NCI-H2081 (cell line): ENCODE measurements around the gene TAS1R2.

Experiments
- DNase-seq, 2 experiments: peaks; one replicate each; lab custom pipeline; 2025; lab: John Stamatoyannopoulos, UW

Gene TAS1R2

DNA sequence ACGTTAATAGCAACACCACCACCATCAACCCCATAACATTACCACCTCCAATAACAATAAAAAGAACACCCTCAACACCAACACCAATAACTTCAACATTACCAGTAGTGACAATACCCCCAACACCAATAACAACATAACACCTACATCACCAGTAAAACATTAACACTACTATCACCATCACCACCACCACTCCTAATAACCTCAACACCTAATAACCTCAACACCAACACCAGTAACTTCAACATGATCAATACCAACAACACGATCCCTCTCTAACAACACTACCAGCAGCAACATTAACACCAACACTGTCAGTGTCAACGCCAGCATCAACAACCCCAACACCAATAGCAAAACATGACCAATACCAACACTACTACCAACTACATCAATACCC lies 57.2 kb downstream of the TAS1R2 start:
- DNase-seq, result no peak

DNA sequence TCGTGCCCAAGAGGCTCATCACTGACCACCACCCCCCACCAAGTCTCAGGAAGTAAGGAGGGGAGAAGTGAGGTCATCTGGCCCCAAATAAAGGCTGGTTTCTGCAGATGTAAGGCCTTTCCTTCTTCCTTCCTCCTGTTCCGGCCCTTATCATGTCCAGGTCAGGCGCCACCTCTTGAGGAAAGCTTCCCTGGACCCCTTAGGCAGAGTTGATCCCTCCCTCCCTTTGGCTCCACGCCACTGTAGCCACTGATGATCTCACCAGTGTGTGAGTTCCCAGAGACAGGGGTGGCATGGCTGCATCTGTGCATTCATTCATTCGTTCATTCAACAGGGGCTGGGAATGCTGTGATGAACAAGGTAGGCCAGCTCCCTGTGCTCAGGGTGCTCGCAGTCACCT lies 59.2 kb downstream of the TAS1R2 start:
- no peak for DNase-seq

DNA sequence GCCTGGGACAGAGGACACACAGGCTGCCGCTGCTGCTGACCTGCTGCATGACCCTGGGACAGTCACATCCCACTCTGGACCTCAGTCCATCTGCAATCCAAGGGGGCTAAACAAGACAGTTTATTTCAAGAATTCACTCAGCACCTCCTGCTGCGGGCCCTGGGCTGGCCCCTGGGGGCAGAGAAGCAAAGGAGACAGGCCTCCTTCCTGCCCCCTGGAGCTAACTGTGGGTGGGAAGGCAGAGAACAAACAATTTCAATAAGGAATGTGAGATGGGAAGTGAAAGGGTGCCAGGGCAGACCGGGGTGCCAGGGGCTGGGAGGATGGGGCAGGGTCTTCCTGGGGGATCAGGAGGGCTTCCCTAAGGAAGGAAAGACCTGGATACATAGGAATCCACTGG lies 60.0 kb downstream of the TAS1R2 start:
- DNase-seq, result no peak

DNA sequence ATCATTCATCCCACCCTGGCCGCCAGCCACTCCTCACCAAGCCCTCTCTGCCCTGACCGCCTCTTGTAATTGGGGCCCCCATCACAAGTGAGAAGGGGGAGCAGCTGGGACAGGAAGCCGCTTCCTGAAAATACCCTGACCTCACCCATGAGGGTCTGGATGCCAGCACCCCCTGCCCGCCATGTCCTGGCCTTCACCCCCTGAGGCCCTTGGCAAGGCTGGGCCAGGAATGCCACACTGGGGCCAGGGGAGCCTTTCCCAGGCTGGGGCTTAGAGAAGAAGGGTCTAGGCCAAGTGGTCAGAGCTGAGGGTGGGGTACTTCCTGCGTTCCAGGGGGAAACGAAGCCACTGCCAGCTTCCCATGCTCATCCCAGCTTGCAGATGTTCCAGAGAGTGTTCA lies 60.5 kb downstream of the TAS1R2 start:
- no peak for DNase-seq

DNA sequence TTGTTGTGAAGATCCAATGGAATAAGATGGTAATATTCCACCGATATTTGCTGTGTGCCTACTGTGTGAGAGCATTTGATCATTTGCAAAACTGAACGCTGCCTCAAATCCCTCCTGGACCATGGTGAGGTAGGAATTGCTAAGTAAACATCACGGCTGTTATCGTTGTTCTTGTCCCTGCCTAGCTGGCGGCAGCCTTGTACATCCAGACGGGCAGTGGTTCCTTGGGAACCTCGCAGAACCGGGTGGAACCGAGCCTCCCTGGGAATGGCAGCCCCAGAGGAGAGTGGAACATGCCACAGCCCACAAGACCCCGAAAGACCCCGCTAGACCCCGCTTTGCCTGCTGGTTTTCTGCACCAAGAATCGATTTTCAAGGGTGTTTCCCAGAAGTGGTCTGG lies 60.9 kb downstream of the TAS1R2 start:
- no peak for DNase-seq

DNA sequence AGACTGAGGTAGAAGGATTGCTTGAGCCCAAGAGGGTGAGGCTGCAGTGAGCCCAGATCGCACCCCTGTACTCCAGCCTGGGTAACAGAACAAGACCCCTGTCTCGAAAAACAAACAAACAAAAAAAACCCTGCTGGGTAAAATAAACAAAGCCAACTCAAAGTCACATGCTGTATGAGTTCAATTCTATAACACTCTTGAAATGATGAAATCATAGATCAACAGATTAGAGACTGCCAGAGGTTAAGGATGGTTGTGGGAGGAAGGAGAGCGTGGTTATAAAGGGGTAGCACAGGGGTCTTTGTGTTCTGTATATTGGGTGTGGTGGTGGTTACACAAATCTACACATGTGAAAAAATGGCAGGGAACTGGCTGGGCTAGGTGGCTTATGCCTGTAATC lies 62.5 kb downstream of the TAS1R2 start:
- no peak for DNase-seq

DNA sequence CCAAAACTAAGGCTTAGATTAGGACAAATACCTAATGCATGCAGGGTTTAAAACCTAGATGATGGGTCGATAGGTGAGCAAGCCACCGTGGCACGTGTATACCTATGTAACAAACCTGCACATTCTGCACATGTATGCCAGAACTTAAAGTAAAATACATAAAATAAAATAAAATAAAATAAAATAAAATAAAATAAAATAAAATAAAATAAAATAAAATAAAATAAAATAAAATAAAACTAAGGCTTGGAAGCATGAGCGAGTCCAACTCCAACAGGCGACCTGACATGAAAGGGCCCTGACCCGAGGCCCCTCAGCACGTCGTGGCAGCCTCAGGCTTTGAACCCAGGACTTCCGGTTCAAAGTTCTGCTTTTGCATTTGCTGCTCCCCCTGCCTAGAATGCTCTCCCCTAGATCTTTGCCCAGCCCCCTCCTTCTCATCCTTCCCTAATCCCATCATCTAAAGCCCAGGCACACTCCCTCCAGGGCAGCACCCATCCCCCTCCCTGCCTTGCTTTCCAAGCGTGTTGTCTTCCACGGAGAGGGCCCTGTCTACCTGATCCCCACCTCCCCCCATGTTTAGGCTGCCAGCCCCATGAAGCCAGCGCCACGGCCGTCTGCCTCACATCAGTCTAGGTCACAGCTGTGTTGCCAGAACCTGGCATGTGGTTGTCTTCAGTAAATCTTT lies 64.3 kb downstream of the TAS1R2 start:
- no peak for DNase-seq

DNA sequence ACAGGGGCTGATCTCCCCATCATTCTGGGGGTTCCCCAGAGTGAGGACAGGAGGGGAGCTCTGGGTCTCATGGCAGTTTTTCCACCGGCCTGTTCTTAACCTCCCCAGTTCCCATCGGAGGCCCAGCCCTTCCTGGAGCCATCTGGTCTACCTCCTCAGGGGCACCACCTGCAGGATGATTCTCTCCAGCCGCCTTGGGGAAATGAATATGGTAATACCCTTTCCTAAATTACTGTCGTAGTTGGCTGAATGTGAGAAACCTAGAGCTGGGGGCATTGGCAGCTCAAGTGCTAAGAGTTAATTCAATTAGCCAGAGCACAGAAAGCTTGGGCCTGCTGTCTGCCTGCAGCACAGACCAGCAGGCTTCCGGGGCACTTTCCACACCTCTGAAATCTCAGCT lies 64.9 kb downstream of the TAS1R2 start:
- DNase-seq, result no peak

DNA sequence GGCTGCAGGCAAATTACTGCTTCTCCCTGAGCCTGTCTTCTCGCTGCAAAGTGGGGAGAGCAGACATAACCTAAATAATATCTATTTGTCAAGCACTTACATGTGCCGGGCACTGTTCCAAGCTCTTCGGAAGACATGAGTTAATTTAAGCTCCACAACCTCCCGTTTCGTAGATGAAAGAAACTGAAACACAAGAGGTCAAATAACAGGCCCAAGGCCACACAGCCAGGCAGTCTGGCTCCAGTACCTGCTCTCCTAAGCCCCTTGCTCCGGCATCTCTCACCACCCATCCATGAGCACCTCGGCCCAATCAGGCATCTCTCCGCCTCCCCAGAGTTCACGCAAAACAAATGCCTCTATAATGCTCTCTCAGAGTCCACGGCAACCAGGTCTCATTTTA lies 65.4 kb downstream of the TAS1R2 start:
- DNase-seq, result no peak

DNA sequence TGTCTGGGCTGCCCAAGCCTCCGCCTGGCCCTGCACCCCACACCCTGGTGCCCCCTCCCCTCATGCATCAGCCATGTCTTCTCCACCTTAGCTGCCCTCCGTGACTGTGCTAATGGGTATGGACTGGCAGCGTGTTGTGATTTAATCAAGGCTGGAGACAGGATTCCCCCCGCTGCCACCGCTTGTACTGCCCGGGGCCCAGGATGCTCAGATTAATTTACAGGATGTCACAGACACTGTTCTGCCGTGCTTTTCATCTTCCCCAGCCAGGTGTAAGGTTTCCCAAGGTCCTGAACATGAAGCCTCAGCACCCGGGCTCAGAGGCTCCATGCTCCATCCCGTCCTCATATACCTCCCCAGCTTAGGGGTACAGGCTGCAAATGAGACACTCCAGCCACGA lies 66.3 kb downstream of the TAS1R2 start:
- no peak for DNase-seq

DNA sequence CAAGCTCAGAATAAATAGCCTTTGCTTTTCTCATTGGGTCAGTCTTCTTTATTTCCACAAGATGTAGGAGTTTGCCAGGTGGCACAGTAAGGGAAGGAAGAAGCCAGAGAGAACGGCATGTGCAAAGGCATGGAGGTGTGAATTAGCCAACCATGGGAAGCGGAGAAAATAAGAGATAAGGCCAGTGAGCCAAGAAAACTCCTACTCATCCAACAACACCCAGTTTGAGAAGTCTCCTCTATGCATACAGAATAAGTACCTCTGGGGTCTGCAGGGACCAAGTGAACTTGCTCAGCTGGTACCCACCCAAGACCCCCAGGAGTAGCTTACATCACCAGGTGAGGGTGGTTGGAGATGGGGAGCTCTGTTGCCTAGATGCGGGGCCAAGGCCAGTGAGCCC lies 66.7 kb downstream of the TAS1R2 start:
- no peak for DNase-seq
